ENCODE results near the gene SEC14L6.

SEC14L6 gene

DNA sequence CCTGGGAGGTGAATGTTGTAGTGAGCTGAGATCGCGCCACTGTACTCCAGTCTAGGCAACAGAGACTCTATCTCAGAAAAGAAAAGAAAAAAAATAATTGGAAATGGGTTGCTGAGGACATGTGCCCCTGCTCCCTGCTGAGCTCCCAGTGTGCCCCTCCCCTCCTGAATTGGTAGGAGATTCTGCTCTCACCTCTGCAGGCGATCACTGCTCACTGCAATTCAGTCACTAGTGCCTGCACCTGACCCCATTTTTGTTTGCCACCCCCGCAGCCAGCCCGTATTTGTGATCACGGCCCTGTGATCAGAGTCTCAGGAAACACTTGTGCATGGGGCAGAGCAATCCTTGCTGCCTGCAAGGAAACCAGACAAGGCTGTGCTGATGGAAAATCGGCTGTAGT, 58.4 kb downstream of the SEC14L6 start:
- no peak overlapping the region for H4K8ac ChIP-seq (ENCODE audit: low read depth, low read length)
- H4K5ac ChIP-seq (ENCODE audit: low read length): no peak overlapping the region
- no peak overlapping the region for H3K4me2 ChIP-seq (ENCODE audit: low read length)
- no peak overlapping the region for H3K4ac ChIP-seq (ENCODE audit: low read depth, low read length)
- no peaks in the 10 kb centered on the region for H3K27me3 ChIP-seq (ENCODE audit: insufficient read depth, low read length, poor library complexity)
- no CpG with 5 or more reads among the region's 7 CpGs for WGBS (ENCODE audit: extremely low coverage, insufficient coverage, low lambda C conversion rate)
- no peak overlapping the region for H2AK5ac ChIP-seq (ENCODE audit: low read length)
- no peaks in the 10 kb centered on the region for H3K79me2 ChIP-seq (ENCODE audit: control insufficient read depth, insufficient read depth, low read length)
- H3K4me3 ChIP-seq (ENCODE audit: low read length): no peak overlapping the region
- H2BK15ac ChIP-seq (replicated peaks; ENCODE audit: low read depth): no peak overlapping the region
- DNase-seq: peak; percentile 12
- no peaks in the 10 kb centered on the region for H3K79me1 ChIP-seq (ENCODE audit: low read length)
- H3K9ac ChIP-seq (ENCODE audit: low read length): no peak overlapping the region
- H2BK120ac ChIP-seq (ENCODE audit: low read depth, low read length): no peak overlapping the region
- H3K4me1 ChIP-seq (ENCODE audit: control insufficient read depth, low read depth, low read length): no peaks in the 10 kb centered on the region
- no peaks in the 10 kb centered on the region for H3K36me3 ChIP-seq (ENCODE audit: control insufficient read depth, insufficient read depth, low read length)
- H3K18ac ChIP-seq (ENCODE audit: low read length): no peak overlapping the region
- no peak overlapping the region for H3K27ac ChIP-seq (ENCODE audit: low read depth, low read length)
- no peak overlapping the region for H3K56ac ChIP-seq (ENCODE audit: low read length)
- H2BK5ac ChIP-seq (ENCODE audit: low read length): no peak overlapping the region
- H3K23ac ChIP-seq (ENCODE audit: low read length): no peak overlapping the region

DNA sequence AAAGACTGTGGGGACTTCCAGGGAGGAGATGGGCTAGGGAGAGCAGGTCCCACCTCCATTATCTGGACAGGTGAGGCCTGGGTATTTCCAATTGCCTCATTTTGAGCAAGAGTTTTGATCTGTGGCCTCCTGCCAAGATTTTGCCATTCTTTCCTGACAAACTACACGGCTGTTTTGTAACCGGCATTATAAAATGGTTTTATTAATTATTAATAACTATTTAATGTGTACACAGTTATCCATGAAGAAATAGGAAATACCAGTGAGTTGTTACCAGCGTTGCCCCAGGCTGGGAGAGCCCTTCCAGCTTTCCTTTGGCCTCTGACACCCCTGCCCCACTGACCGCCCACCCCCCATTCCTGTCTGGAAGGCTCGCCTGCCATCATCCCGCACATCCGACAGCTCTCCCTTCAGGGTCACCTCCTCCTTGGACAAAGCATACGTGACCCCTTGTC, 59.9 kb downstream of the SEC14L6 start:
- Histone ChIP-seq H3K27me3 (ENCODE audit: insufficient read depth, low read length, poor library complexity) (no peaks in the 10 kb centered on the region), H2AK5ac (ENCODE audit: low read length) (no peak overlapping the region), H3K9ac (ENCODE audit: low read length) (no peak overlapping the region), H3K18ac (ENCODE audit: low read length) (no peak overlapping the region), H3K23ac (ENCODE audit: low read length) (no peak overlapping the region), H4K8ac (ENCODE audit: low read depth, low read length) (no peak overlapping the region), H2BK120ac (ENCODE audit: low read depth, low read length) (no peak overlapping the region), H3K56ac (ENCODE audit: low read length) (no peak overlapping the region), H3K4ac (ENCODE audit: low read depth, low read length) (no peak overlapping the region), H3K79me2 (ENCODE audit: control insufficient read depth, insufficient read depth, low read length) (no peaks in the 10 kb centered on the region), H3K36me3 (ENCODE audit: control insufficient read depth, insufficient read depth, low read length) (no peaks in the 10 kb centered on the region), H2BK15ac (replicated peaks; ENCODE audit: low read depth) (no peak overlapping the region), H4K5ac (ENCODE audit: low read length) (no peak overlapping the region), H3K79me1 (ENCODE audit: low read length) (no peaks in the 10 kb centered on the region), H3K4me3 (ENCODE audit: low read length) (no peak overlapping the region), H3K4me2 (ENCODE audit: low read length) (no peak overlapping the region), H3K4me1 (ENCODE audit: control insufficient read depth, low read depth, low read length) (no peaks in the 10 kb centered on the region), H2BK5ac (ENCODE audit: low read length) (no peak overlapping the region), H3K27ac (ENCODE audit: low read depth, low read length) (no peak overlapping the region)
- WGBS (ENCODE audit: extremely low coverage, insufficient coverage, low lambda C conversion rate): no CpG with 5 or more reads among the region's 8 CpGs
- DNase-seq: no peak

- no CpG with 5 or more reads among the region's 5 CpGs for WGBS (ENCODE audit: extremely low coverage, insufficient coverage, low lambda C conversion rate)
- H3K9ac ChIP-seq (ENCODE audit: low read length): no peak overlapping the region
Observed at GRCh38 chr22:30486118-30486517, 60.4 kb downstream of the SEC14L6 start.

DNA sequence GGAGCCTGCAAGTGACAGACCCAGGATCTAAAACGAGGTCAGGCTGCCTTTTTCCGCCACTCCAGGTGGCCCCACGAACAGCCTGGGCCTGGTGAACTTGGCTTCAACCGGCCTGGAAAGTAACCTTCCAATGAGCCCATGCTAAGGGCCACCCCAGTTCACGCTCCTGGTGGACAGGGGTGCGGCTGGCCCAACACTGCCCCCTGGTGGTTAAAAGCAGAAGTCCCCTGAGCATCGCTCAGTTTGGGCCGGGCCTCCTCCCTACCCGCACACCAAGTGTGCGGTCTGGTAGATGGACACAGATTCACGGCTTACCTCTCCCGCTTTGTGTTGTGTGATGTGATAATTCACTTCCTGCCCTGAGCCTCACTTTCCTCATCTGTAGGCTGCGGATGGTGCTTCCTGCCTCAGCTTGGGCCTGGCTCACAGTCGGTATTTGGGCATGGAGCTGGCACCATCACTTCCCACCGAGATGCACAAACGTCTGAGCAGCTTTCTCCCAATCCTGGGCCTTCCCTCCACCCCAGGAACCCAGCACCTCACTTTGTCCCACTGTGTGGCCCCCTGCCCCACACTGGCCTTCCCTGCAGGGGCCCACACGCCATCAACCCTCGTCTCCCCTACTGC, 61.1 kb downstream of the SEC14L6 start:
- no peak overlapping the region for H3K23ac ChIP-seq (ENCODE audit: low read length)
- no peaks in the 10 kb centered on the region for H3K4me1 ChIP-seq (ENCODE audit: control insufficient read depth, low read depth, low read length)
- no peak overlapping the region for H4K8ac ChIP-seq (ENCODE audit: low read depth, low read length)
- no peaks in the 10 kb centered on the region for H3K79me1 ChIP-seq (ENCODE audit: low read length)
- H3K27me3 ChIP-seq (ENCODE audit: insufficient read depth, low read length, poor library complexity): no peaks in the 10 kb centered on the region
- no peak overlapping the region for H3K56ac ChIP-seq (ENCODE audit: low read length)
- H3K4ac ChIP-seq (ENCODE audit: low read depth, low read length): no peak overlapping the region
- H3K36me3 ChIP-seq (ENCODE audit: control insufficient read depth, insufficient read depth, low read length): no peaks in the 10 kb centered on the region
- H3K79me2 ChIP-seq (ENCODE audit: control insufficient read depth, insufficient read depth, low read length): no peaks in the 10 kb centered on the region
- no peak overlapping the region for H3K27ac ChIP-seq (ENCODE audit: low read depth, low read length)
- no peak overlapping the region for H3K4me2 ChIP-seq (ENCODE audit: low read length)
- no peak overlapping the region for H2BK120ac ChIP-seq (ENCODE audit: low read depth, low read length)
- H2BK15ac ChIP-seq (replicated peaks; ENCODE audit: low read depth): no peak overlapping the region
- no peak overlapping the region for H4K5ac ChIP-seq (ENCODE audit: low read length)
- no peak overlapping the region for H3K9ac ChIP-seq (ENCODE audit: low read length)
- peak; percentile 61 for DNase-seq
- H3K18ac ChIP-seq (ENCODE audit: low read length): no peak overlapping the region
- no peak overlapping the region for H2AK5ac ChIP-seq (ENCODE audit: low read length)
- H2BK5ac ChIP-seq (ENCODE audit: low read length): no peak overlapping the region
- no peak overlapping the region for H3K4me3 ChIP-seq (ENCODE audit: low read length)
- no CpG with 5 or more reads among the region's 18 CpGs for WGBS (ENCODE audit: extremely low coverage, insufficient coverage, low lambda C conversion rate)

More at GRCh38 chr22:30486118-30486517, 60.4 kb downstream of the SEC14L6 start:
- Histone ChIP-seq H3K4me2 (ENCODE audit: low read length) (no peak overlapping the region), H3K27me3 (ENCODE audit: insufficient read depth, low read length, poor library complexity) (no peaks in the 10 kb centered on the region), H2AK5ac (ENCODE audit: low read length) (no peak overlapping the region), H3K4ac (ENCODE audit: low read depth, low read length) (no peak overlapping the region), H3K79me1 (ENCODE audit: low read length) (no peaks in the 10 kb centered on the region), H3K4me3 (ENCODE audit: low read length) (no peak overlapping the region), H4K8ac (ENCODE audit: low read depth, low read length) (no peak overlapping the region), H4K5ac (ENCODE audit: low read length) (no peak overlapping the region), H3K36me3 (ENCODE audit: control insufficient read depth, insufficient read depth, low read length) (no peaks in the 10 kb centered on the region), H3K27ac (ENCODE audit: low read depth, low read length) (no peak overlapping the region), H2BK120ac (ENCODE audit: low read depth, low read length) (no peak overlapping the region), H2BK5ac (ENCODE audit: low read length) (no peak overlapping the region), H3K18ac (ENCODE audit: low read length) (no peak overlapping the region), H3K56ac (ENCODE audit: low read length) (no peak overlapping the region), H2BK15ac (replicated peaks; ENCODE audit: low read depth) (no peak overlapping the region), H3K79me2 (ENCODE audit: control insufficient read depth, insufficient read depth, low read length) (no peaks in the 10 kb centered on the region), H3K4me1 (ENCODE audit: control insufficient read depth, low read depth, low read length) (no peaks in the 10 kb centered on the region), H3K23ac (ENCODE audit: low read length) (no peak overlapping the region)
- no peak for DNase-seq

DNA sequence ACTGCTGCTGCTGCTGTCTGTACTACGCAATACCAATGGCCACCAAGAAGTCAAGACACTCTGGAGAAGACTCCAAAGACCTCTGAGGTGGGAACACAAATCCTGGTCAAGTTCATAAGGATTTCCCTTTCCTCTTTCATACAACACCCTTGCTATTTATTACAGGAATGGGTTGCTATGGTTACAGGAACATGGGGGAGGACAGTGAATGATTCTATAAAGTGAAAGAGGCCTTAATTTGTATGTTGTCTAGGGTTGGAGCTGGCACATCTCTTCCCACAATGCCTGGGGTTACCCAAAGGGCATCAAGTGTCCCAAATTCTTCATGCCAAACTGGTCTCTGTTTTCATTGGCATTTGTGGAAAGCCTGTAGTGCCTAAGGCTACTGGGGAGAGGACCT, 63.4 kb downstream of the SEC14L6 start:
- Histone ChIP-seq H4K8ac (ENCODE audit: low read depth, low read length) (no peak overlapping the region), H3K56ac (ENCODE audit: low read length) (no peak overlapping the region), H3K4me2 (ENCODE audit: low read length) (no peak overlapping the region), H3K79me1 (ENCODE audit: low read length) (no peaks in the 10 kb centered on the region), H4K5ac (ENCODE audit: low read length) (no peak overlapping the region), H2BK120ac (ENCODE audit: low read depth, low read length) (no peak overlapping the region), H3K4ac (ENCODE audit: low read depth, low read length) (no peak overlapping the region), H3K36me3 (ENCODE audit: control insufficient read depth, insufficient read depth, low read length) (no peaks in the 10 kb centered on the region), H3K18ac (ENCODE audit: low read length) (no peak overlapping the region), H3K23ac (ENCODE audit: low read length) (no peak overlapping the region), H3K4me3 (ENCODE audit: low read length) (no peak overlapping the region), H3K79me2 (ENCODE audit: control insufficient read depth, insufficient read depth, low read length) (no peaks in the 10 kb centered on the region), H3K4me1 (ENCODE audit: control insufficient read depth, low read depth, low read length) (no peaks in the 10 kb centered on the region), H2BK5ac (ENCODE audit: low read length) (no peak overlapping the region), H2BK15ac (replicated peaks; ENCODE audit: low read depth) (no peak overlapping the region), H3K27ac (ENCODE audit: low read depth, low read length) (no peak overlapping the region), H3K9ac (ENCODE audit: low read length) (no peak overlapping the region), H2AK5ac (ENCODE audit: low read length) (no peak overlapping the region), H3K27me3 (ENCODE audit: insufficient read depth, low read length, poor library complexity) (no peaks in the 10 kb centered on the region)
- no CpG with 5 or more reads among the region's 1 CpG for WGBS (ENCODE audit: extremely low coverage, insufficient coverage, low lambda C conversion rate)
- no peak for DNase-seq

GRCh38 chr22:30481711-30482110, 64.8 kb downstream of the SEC14L6 start:
- Histone ChIP-seq H3K9ac (ENCODE audit: low read length) (no peak overlapping the region), H3K23ac (ENCODE audit: low read length) (no peak overlapping the region), H3K4me3 (ENCODE audit: low read length) (no peak overlapping the region), H2AK5ac (ENCODE audit: low read length) (no peak overlapping the region), H3K4me2 (ENCODE audit: low read length) (no peak overlapping the region), H3K79me1 (ENCODE audit: low read length) (no peaks in the 10 kb centered on the region), H3K56ac (ENCODE audit: low read length) (no peak overlapping the region), H3K4ac (ENCODE audit: low read depth, low read length) (no peak overlapping the region), H2BK5ac (ENCODE audit: low read length) (no peak overlapping the region), H2BK120ac (ENCODE audit: low read depth, low read length) (no peak overlapping the region), H2BK15ac (replicated peaks; ENCODE audit: low read depth) (no peak overlapping the region), H3K27me3 (ENCODE audit: insufficient read depth, low read length, poor library complexity) (no peaks in the 10 kb centered on the region), H4K5ac (ENCODE audit: low read length) (no peak overlapping the region), H3K79me2 (ENCODE audit: control insufficient read depth, insufficient read depth, low read length) (no peaks in the 10 kb centered on the region), H3K18ac (ENCODE audit: low read length) (no peak overlapping the region), H3K36me3 (ENCODE audit: control insufficient read depth, insufficient read depth, low read length) (no peaks in the 10 kb centered on the region), H3K27ac (ENCODE audit: low read depth, low read length) (no peak overlapping the region), H4K8ac (ENCODE audit: low read depth, low read length) (no peak overlapping the region), H3K4me1 (ENCODE audit: control insufficient read depth, low read depth, low read length) (no peaks in the 10 kb centered on the region)
- DNase-seq: no peak
- WGBS (ENCODE audit: extremely low coverage, insufficient coverage, low lambda C conversion rate): no CpG with 5 or more reads among the region's 5 CpGs

All from mesendoderm (in vitro differentiated cells).